SJCRH30 (cell line): ENCODE data around the gene DOCK4. TPM values are rescaled to one million over a fixed set of nuclear protein-coding genes. Genes with fewer than 3 reads are reported as not detected.

ENCODE experiments used
- DNase-seq, 2 experiments: peaks; one replicate each; pipeline ENCODE4 v3.0.0-alpha.2; 2015 to 2020
- H3K27ac ChIP-seq: fragments of 250-450 bp; sonication (Bioruptor Pico); 2 replicates; pipeline ENCODE4 v1.5.1; 2020; ENCODE audit warnings: mild to moderate bottlenecking, moderate library complexity
- H3K27me3 ChIP-seq: fragments of 250-450 bp; sonication (Bioruptor Pico); 2 replicates; pipeline ENCODE4 v1.5.1; 2020; ENCODE audit warnings: mild to moderate bottlenecking, moderate library complexity
- H3K36me3 ChIP-seq: fragments of 250-450 bp; sonication (Bioruptor Pico); 2 replicates; pipeline ENCODE4 v1.5.1; 2020; ENCODE audit warnings: mild to moderate bottlenecking, moderate library complexity
- H3K4me1 ChIP-seq: fragments of 250-450 bp; sonication (Bioruptor Pico); 2 replicates; pipeline ENCODE4 v1.5.1; 2020; ENCODE audit warnings: mild to moderate bottlenecking, moderate library complexity
- H3K4me3 ChIP-seq: fragments of 250-450 bp; sonication (Bioruptor Pico); 2 replicates; pipeline ENCODE4 v1.5.1; 2020; ENCODE audit warnings: mild to moderate bottlenecking, moderate library complexity
- H3K9me3 ChIP-seq: fragments of 250-450 bp; sonication (Bioruptor Pico); replicated peaks from 2 replicates; pipeline ENCODE4 v1.5.1; 2020; ENCODE audit warnings: mild to moderate bottlenecking, moderate library complexity
- total RNA-seq: library from RNA; depleted of rRNA; stranded (reverse); fragments of >200 nt; shearing (Covaris generic); gene quantifications from 2 replicates; pipeline ENCODE4 v1.2.3, GENCODE V29; 2014

DOCK4 gene
- total RNA-seq, 1 experiment from 2014 or later = 11.4 TPM

GRCh38 chr7:112145206-112145605, 61.0 kb downstream of the DOCK4 start:
- Histone ChIP-seq H3K27me3 (no peaks in the 10 kb centered on the region), H3K4me1 (peaks cover 13% of the 10 kb centered on the region), H3K36me3 (no peaks in the 10 kb centered on the region), H3K27ac (no peak overlapping the region), H3K9me3 (no peaks in the 10 kb centered on the region), H3K4me3 (no peak overlapping the region)
- DNase-seq = no peak

DNA sequence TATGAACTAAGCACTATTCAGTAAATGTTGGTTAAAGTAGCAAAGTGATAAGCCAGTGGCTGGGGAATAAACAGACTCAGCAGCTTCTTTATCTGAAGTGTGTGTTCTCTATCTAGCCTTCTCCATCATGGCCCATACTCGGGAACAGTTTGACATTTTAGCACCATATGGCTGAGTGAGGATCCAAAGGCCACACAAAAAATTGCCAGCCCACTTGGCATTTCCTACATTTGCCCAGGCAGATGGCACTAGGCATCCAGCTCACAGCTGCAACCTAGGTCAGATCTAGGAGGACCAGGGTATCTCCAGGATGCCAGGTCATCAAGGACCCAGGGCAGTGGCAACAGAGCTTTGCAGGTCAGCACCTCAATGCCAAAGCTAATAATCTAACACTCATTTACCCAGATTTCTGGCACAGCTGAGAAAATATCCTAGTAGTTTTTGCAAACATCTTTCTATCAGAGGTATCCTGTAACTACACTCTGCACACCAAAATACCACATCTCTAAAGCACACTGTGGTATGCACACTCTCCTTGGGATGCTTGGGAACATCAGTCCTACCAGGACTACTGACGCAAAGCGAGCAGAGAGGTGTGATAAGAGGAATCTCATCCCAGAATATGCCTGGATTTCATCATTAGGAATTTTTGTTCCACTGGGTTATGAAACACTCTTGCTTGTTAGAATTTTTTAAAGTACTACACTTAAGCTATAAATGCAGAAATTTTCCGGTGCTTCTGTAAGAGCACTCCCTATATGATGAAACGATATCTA, 61.7 kb downstream of the DOCK4 start:
- H3K36me3 ChIP-seq = no peaks in the 10 kb centered on the region
- H3K4me3 ChIP-seq = no peak overlapping the region
- H3K9me3 ChIP-seq = no peaks in the 10 kb centered on the region
- peaks cover 6% of the 10 kb centered on the region for H3K4me1 ChIP-seq
- no peak for DNase-seq
- H3K27ac ChIP-seq = no peak overlapping the region
- no peaks in the 10 kb centered on the region for H3K27me3 ChIP-seq

- H3K4me3 ChIP-seq = no peak overlapping the region
- no peak overlapping the region for H3K27ac ChIP-seq
- no peaks in the 10 kb centered on the region for H3K9me3 ChIP-seq
- H3K36me3 ChIP-seq = no peaks in the 10 kb centered on the region
- H3K27me3 ChIP-seq = no peaks in the 10 kb centered on the region
- no peak for DNase-seq
- H3K4me1 ChIP-seq = 0 out of 2 replicates have a peak, but pooled peaks cover 3% of the 10 kb centered on the region
Observed at GRCh38 chr7:112143582-112143981, 62.6 kb downstream of the DOCK4 start.

- DNase-seq = no peak
- H3K27ac ChIP-seq = no peak overlapping the region
- 0 out of 2 replicates have a peak, but pooled peaks cover 3% of the 10 kb centered on the region for H3K4me1 ChIP-seq
- H3K27me3 ChIP-seq = no peaks in the 10 kb centered on the region
- H3K4me3 ChIP-seq = no peak overlapping the region
- no peaks in the 10 kb centered on the region for H3K36me3 ChIP-seq
- no peaks in the 10 kb centered on the region for H3K9me3 ChIP-seq
Observed at GRCh38 chr7:112143136-112143535, 63.1 kb downstream of the DOCK4 start.

- Histone ChIP-seq H3K4me1 (0 out of 2 replicates have a peak, but pooled peaks cover 3% of the 10 kb centered on the region), H3K27ac (no peak overlapping the region), H3K27me3 (no peaks in the 10 kb centered on the region), H3K4me3 (no peak overlapping the region), H3K36me3 (no peaks in the 10 kb centered on the region), H3K9me3 (no peaks in the 10 kb centered on the region)
- DNase-seq = peak in 1 of 2 experiments; percentile 28
Observed at GRCh38 chr7:112140600-112140999, 65.6 kb downstream of the DOCK4 start.

GRCh38 chr7:112138938-112139337, 67.3 kb downstream of the DOCK4 start:
- Histone ChIP-seq H3K36me3 (no peaks in the 10 kb centered on the region; the same call in 1 of the 2 replicates), H3K9me3 (no peaks in the 10 kb centered on the region), H3K27me3 (no peaks in the 10 kb centered on the region), H3K4me3 (no peak overlapping the region), H3K27ac (no peak overlapping the region), H3K4me1 (0 out of 2 replicates have a peak, but pooled peaks cover 3% of the 10 kb centered on the region)
- DNase-seq = no peak

- Histone ChIP-seq H3K27me3 (no peaks in the 10 kb centered on the region), H3K27ac (no peak overlapping the region), H3K9me3 (no peaks in the 10 kb centered on the region), H3K4me3 (no peak overlapping the region), H3K36me3 (no peaks in the 10 kb centered on the region; the same call in 1 of the 2 replicates), H3K4me1 (0 out of 2 replicates have a peak, but pooled peaks cover 2% of the 10 kb centered on the region)
- DNase-seq = no peak
Observed at GRCh38 chr7:112138325-112138852, 67.8 kb downstream of the DOCK4 start.

GRCh38 chr7:112137141-112138101, 68.8 kb downstream of the DOCK4 start:
- no peak for DNase-seq
- Histone ChIP-seq H3K4me3 (no peak overlapping the region), H3K9me3 (no peaks in the 10 kb centered on the region), H3K4me1 (peaks cover 2% of the 10 kb centered on the region; the same call in 1 of the 2 replicates), H3K27me3 (no peaks in the 10 kb centered on the region), H3K36me3 (no peaks in the 10 kb centered on the region; the same call in 1 of the 2 replicates), H3K27ac (no peak overlapping the region)

DNA sequence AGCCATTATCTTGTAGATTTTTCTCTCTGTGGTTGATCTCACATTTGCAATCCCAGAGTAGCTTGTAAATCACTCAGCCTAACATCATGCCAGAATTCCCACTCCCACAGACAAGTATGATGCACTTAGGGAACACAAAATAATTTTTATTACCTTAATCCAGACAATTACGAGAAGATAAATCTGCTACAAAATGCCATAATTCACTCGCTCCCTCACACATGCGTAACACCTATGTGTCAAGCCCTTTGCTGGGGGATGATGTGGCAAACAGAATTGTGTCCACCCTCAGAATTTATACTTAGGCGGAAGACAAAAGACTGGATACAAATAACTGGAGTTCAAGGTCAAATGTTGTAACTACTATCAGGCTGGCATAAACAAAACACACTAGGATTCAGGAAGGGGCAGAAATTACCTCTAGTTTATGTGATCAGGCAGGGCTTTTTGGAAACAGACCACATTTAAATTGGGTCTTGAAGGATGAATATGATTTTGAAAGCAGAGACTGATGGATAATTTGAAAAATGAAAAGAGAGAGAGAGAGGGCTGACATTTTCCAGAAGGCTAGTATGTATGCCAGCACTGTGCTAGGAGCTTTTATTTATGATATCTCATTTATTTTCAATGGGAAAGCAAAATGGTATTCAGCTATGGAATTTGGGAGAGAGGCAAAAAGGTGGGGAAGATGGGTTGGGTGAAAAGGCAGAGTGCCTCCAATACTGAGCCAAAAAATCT, 69.8 kb downstream of the DOCK4 start:
- peaks cover 6% of the 10 kb centered on the region; the same call in 1 of the 2 replicates for H3K4me1 ChIP-seq
- H3K9me3 ChIP-seq = no peaks in the 10 kb centered on the region
- DNase-seq = no peak
- H3K4me3 ChIP-seq = no peak overlapping the region
- no peaks in the 10 kb centered on the region; the same call in 1 of the 2 replicates for H3K36me3 ChIP-seq
- no peak overlapping the region for H3K27ac ChIP-seq
- H3K27me3 ChIP-seq = no peaks in the 10 kb centered on the region

DNA sequence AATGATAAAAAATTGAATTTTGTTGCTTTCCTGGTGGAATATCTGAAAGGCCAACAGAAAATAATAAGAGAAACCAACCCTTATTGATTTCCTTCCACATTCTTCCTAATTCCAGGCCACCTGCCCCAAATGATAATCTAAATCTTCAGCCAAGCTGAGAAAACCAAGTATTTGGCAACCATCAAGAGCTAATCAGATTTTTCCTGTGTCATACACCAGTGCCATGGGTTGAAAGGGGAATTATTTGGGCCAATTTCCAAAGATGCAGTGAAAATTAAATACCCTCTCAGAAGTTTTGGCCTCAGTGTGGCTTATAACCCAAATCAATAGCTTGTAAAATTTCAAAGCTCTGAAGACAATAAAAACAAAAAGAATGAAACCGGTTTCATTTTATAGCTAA, 70.4 kb downstream of the DOCK4 start:
- no peak overlapping the region for H3K27ac ChIP-seq
- no peaks in the 10 kb centered on the region for H3K9me3 ChIP-seq
- H3K27me3 ChIP-seq = no peaks in the 10 kb centered on the region
- peaks cover 6% of the 10 kb centered on the region; the same call in 1 of the 2 replicates for H3K4me1 ChIP-seq
- no peaks in the 10 kb centered on the region; the same call in 1 of the 2 replicates for H3K36me3 ChIP-seq
- no peak for DNase-seq
- no peak overlapping the region for H3K4me3 ChIP-seq

GRCh38 chr7:112134039-112134438, 72.2 kb downstream of the DOCK4 start:
- H3K4me3 ChIP-seq = no peak overlapping the region
- DNase-seq = no peak
- H3K9me3 ChIP-seq = no peaks in the 10 kb centered on the region
- no peaks in the 10 kb centered on the region for H3K27me3 ChIP-seq
- H3K27ac ChIP-seq = no peak overlapping the region
- peaks cover 6% of the 10 kb centered on the region; the same call in 1 of the 2 replicates for H3K4me1 ChIP-seq
- no peaks in the 10 kb centered on the region; the same call in none of the 2 replicates for H3K36me3 ChIP-seq

DNA sequence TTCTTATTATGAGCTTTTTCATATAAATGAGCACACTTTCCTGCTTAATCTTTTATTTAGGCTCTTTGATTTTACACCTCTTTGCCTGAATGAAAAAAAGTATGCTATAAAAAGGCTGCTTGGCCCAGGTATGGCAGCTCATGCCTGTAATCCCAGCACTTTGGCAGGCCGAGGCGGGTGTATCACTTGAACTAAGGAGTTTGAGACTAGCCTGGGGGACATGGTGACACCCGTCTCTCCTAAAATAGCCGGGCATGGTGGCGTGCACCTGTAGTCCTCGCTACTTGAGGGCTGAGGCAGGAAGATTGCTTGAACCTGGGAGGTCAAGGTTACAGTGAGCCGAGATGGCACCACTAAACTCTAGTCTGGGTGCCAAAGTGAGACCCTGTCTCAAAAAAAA, 72.9 kb downstream of the DOCK4 start:
- Histone ChIP-seq H3K36me3 (no peaks in the 10 kb centered on the region; the same call in none of the 2 replicates), H3K27ac (no peak overlapping the region), H3K4me1 (peaks cover 6% of the 10 kb centered on the region; the same call in 1 of the 2 replicates), H3K4me3 (no peak overlapping the region), H3K9me3 (no peaks in the 10 kb centered on the region), H3K27me3 (no peaks in the 10 kb centered on the region)
- DNase-seq = no peak

- peaks cover 6% of the 10 kb centered on the region; the same call in 1 of the 2 replicates for H3K4me1 ChIP-seq
- H3K9me3 ChIP-seq = no peaks in the 10 kb centered on the region
- H3K27ac ChIP-seq = peak overlapping the region; percentile 18; the same call in 1 of the 2 replicates
- DNase-seq = no peak
- no peaks in the 10 kb centered on the region for H3K27me3 ChIP-seq
- no peak overlapping the region for H3K4me3 ChIP-seq
- H3K36me3 ChIP-seq = no peaks in the 10 kb centered on the region; the same call in none of the 2 replicates
Observed at GRCh38 chr7:112132051-112132694, 74.0 kb downstream of the DOCK4 start.
